ENCODE data around the gene USP15. TPM values are rescaled to one million over a fixed set of nuclear protein-coding genes. Genes with fewer than 3 reads are reported as not detected.

The USP15 gene
- total RNA-seq, 4 donors from 2014 or later, result 26.4 to 72.0 (median 63.8) TPM

DNA sequence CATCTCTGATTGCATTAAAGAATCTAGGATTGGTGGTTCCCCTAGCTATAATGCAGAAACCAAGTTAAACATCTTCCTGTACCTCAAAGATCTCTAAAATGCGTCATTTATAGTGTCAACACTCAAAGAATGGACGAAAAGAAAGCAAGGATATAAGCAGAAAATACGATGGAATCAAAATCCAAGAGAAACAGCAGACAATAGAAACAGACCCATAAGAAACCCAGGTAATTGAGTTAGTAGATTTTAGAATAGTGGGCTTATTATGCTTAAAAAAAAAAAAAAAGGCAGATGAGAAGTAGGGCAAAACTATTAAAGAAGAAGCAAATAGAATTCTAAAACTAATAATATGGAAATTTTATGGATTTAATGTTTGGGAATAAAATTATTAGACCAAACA is 44.4 kb downstream of the USP15 start:
- Histone ChIP-seq H3K4me3 (no peak overlapping the region), H3K9me3 (peaks cover 0 to 8% (median 4%) of the 10 kb centered on the region in 3 donors), H3K27ac (no peak overlapping the region), H3K36me3 (peaks cover 0 to 63% (median 3%) of the 10 kb centered on the region in 3 donors), H3K27me3 (no peaks in the 10 kb centered on the region), H3K4me1 (no peaks in the 10 kb centered on the region)
- intact Hi-C loops (cut with DNase I), result no loop called here
- 96 to 97% methylated on average over 3 of the region's 3 CpGs for WGBS, 2 donors
- TF ChIP-seq POLR2A (IDR thresholded peaks at IDR 0.05), result no peak
- TF ChIP-seq, protein P1, sequence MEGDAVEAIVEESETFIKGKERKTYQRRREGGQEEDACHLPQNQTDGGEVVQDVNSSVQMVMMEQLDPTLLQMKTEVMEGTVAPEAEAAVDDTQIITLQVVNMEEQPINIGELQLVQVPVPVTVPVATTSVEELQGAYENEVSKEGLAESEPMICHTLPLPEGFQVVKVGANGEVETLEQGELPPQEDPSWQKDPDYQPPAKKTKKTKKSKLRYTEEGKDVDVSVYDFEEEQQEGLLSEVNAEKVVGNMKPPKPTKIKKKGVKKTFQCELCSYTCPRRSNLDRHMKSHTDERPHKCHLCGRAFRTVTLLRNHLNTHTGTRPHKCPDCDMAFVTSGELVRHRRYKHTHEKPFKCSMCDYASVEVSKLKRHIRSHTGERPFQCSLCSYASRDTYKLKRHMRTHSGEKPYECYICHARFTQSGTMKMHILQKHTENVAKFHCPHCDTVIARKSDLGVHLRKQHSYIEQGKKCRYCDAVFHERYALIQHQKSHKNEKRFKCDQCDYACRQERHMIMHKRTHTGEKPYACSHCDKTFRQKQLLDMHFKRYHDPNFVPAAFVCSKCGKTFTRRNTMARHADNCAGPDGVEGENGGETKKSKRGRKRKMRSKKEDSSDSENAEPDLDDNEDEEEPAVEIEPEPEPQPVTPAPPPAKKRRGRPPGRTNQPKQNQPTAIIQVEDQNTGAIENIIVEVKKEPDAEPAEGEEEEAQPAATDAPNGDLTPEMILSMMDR (IDR thresholded peaks at IDR 0.05), result no peak
- no peak for DNase-seq

DNA sequence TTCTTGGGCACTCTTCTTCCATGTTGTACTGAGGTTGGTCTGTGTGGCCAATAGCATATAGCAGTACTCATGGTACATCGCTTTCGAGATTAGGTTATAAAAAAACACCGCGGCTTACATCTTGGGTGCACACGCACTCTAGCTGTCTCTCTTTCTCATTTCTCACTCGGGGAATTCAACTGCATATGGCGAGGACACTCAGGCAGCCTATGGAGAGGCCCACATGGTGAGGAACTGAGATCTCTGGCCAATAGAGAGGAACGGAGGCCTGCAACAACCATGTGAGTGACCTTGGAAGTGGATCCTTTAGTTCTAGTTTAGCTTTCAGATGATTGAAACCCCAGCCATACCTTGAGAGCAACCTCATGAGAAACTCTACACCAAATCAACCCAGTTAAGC is 45.6 kb downstream of the USP15 start:
- 93 to 98% methylated on average over 7 of the region's 8 CpGs for WGBS, 2 donors

GRCh38 chr12:62306569-62307530 is 46.6 kb downstream of the USP15 start:
- Histone ChIP-seq H3K9me3 (peaks cover 0 to 8% (median 4%) of the 10 kb centered on the region in 3 donors), H3K4me3 (no peak overlapping the region), H3K36me3 (peaks cover 0 to 63% (median 3%) of the 10 kb centered on the region in 3 donors), H3K4me1 (no peaks in the 10 kb centered on the region), H3K27me3 (no peaks in the 10 kb centered on the region), H3K27ac (no peak overlapping the region)
- intact Hi-C loops (cut with DNase I), result no loop called here
- DNase-seq, result no peak
- TF ChIP-seq POLR2A (IDR thresholded peaks at IDR 0.05), result no peak
- 92 to 96% methylated on average over 7 of the region's 7 CpGs for WGBS, 2 donors

More for the DNA sequence above, 45.6 kb downstream of the USP15 start:
- Histone ChIP-seq H3K4me3 (no peak overlapping the region), H3K27ac (no peak overlapping the region), H3K27me3 (no peaks in the 10 kb centered on the region), H3K4me1 (no peaks in the 10 kb centered on the region), H3K36me3 (peaks cover 0 to 63% (median 3%) of the 10 kb centered on the region in 3 donors), H3K9me3 (peaks cover 0 to 8% (median 4%) of the 10 kb centered on the region in 3 donors)
- intact Hi-C loops (cut with DNase I), result no loop called here
- no peak for DNase-seq
- TF ChIP-seq, protein P1 (IDR thresholded peaks at IDR 0.05), result no peak
- no peak for TF ChIP-seq POLR2A (IDR thresholded peaks at IDR 0.05)

DNA sequence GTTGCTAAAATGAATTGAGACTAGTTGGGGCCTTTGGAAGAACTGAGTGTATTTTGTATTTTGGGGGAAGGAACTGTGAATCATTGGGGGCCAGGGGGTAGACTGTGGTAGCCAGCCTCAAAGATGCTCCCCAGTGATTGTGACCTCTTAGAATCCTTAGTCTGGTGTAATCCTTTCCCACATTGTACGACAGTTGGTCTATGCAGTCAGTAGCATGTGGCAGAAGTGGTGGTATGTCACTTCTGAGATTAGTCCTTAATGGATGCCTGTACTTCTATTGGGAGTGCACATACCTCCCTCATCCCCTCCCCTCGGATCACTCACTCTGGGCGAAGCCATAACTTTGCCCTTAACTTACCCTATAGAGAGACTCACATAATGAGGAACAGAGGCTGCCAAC is 48.0 kb downstream of the USP15 start:
- intact Hi-C loops (cut with DNase I), result no loop called here
- Histone ChIP-seq H3K36me3 (peaks cover 0 to 56% (median 2%) of the 10 kb centered on the region in 3 donors), H3K4me3 (no peak overlapping the region)

DNA sequence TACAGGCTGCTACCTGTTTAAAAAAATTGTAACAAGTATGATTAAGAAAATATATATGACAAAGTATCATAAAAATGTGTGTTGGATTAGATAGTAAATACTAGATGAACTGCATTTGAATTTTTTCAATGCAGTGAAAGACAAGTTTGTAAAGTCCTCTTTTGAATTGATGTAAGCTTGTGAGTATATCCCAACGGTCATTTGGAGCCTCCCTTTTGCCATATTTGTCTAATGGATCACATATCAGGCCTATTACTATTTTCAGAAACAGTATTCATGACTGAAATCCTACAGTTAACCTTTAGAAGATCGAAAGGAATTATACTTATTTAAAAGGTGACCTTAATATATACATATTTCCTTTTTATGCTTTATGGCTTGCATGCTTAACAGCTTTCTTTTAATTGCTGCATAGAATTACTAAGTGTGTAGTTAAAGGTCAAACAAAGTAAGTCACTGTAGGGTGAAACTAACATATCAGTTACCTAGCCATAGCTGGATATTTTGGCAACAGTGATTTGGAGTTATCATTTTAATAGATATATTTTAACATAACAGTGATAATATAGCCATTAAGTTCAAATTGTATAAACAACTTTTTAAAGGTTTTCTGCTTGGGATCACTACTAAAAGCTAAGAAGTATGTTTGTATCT is 53.6 kb downstream of the USP15 start:
- H3K4me1 ChIP-seq, result peaks cover 0 to 11% (median 0%) of the 10 kb centered on the region in 3 donors
- H3K4me3 ChIP-seq, result no peak overlapping the region
- H3K36me3 ChIP-seq, result peaks cover 0 to 19% (median 0%) of the 10 kb centered on the region in 3 donors
- no peak overlapping the region for H3K27ac ChIP-seq
- H3K9me3 ChIP-seq, result no peaks in the 10 kb centered on the region
- no peak for DNase-seq
- H3K27me3 ChIP-seq, result no peaks in the 10 kb centered on the region
- intact Hi-C loops (cut with DNase I), result no loop called here
- TF ChIP-seq POLR2A (IDR thresholded peaks at IDR 0.05), result no peak
- TF ChIP-seq, protein P1 (IDR thresholded peaks at IDR 0.05), result no peak
- 48 to 52% methylated on average over 2 of the region's 2 CpGs for WGBS, 2 donors

More for the DNA sequence above, 48.0 kb downstream of the USP15 start:
- Histone ChIP-seq H3K4me1 (peaks cover 0 to 3% (median 0%) of the 10 kb centered on the region in 3 donors), H3K27ac (no peak overlapping the region), H3K9me3 (peaks cover 0 to 8% (median 4%) of the 10 kb centered on the region in 3 donors), H3K27me3 (no peaks in the 10 kb centered on the region)
- DNase-seq, result no peak
- 93 to 97% methylated on average over 3 of the region's 3 CpGs for WGBS, 2 donors
- no peak for TF ChIP-seq POLR2A (IDR thresholded peaks at IDR 0.05)
- TF ChIP-seq, protein P1 (IDR thresholded peaks at IDR 0.05), result no peak
